ENCODE results near the gene KRT40.

- TF ChIP-seq POLR2A (IDR thresholded peaks at IDR 0.05), result no peak
- TF ChIP-seq, protein P1, sequence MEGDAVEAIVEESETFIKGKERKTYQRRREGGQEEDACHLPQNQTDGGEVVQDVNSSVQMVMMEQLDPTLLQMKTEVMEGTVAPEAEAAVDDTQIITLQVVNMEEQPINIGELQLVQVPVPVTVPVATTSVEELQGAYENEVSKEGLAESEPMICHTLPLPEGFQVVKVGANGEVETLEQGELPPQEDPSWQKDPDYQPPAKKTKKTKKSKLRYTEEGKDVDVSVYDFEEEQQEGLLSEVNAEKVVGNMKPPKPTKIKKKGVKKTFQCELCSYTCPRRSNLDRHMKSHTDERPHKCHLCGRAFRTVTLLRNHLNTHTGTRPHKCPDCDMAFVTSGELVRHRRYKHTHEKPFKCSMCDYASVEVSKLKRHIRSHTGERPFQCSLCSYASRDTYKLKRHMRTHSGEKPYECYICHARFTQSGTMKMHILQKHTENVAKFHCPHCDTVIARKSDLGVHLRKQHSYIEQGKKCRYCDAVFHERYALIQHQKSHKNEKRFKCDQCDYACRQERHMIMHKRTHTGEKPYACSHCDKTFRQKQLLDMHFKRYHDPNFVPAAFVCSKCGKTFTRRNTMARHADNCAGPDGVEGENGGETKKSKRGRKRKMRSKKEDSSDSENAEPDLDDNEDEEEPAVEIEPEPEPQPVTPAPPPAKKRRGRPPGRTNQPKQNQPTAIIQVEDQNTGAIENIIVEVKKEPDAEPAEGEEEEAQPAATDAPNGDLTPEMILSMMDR (IDR thresholded peaks at IDR 0.05), result no peak
- no peak for TF ChIP-seq EP300 (IDR thresholded peaks at IDR 0.05)
These were observed 51.5 kb downstream of the KRT40 start for GRCh38 chr17:40932608-40933007.
